COLO668 (cell line): ENCODE data around the gene GNE.
"Not testable (repeated sequence)": the region's sequence is repeated elsewhere in the genome, so short reads cannot be mapped to it uniquely, and the experiment has no call there.

Source experiments
- DNase-seq: peaks from one replicate; lab custom pipeline; 2025; ENCODE audit not compliant: unreplicated experiment; lab: John Stamatoyannopoulos, UW

Gene GNE

GRCh38 chr9:36268007-36268427 is 9.8 kb upstream of the GNE start:
- no peak for DNase-seq

GRCh38 chr9:36264896-36265295 is 6.6 kb upstream of the GNE start:
- no peak for DNase-seq

GRCh38 chr9:36263683-36264082 is 5.4 kb upstream of the GNE start:
- no peak for DNase-seq

GRCh38 chr9:36258996-36259533 is 817 bp upstream of the GNE start:
- no peak for DNase-seq

GRCh38 chr9:36251428-36251827 is 6.8 kb downstream of the GNE start:
- DNase-seq: no peak

- DNase-seq: no peak
Measured at GRCh38 chr9:36250079-36250478, 8.2 kb downstream of the GNE start.

- DNase-seq: no peak
Measured at GRCh38 chr9:36249189-36249588, 9.1 kb downstream of the GNE start.

GRCh38 chr9:36248061-36248460 is 10.2 kb downstream of the GNE start:
- DNase-seq: not testable (repeated sequence)

- DNase-seq: no peak
Measured at GRCh38 chr9:36247356-36247755, 10.9 kb downstream of the GNE start.

GRCh38 chr9:36245906-36246305 is 12.3 kb downstream of the GNE start:
- no peak for DNase-seq

GRCh38 chr9:36239675-36240074 is 18.6 kb downstream of the GNE start:
- not testable (repeated sequence) for DNase-seq

- not testable (repeated sequence) for DNase-seq
Measured at GRCh38 chr9:36239205-36239604, 19.0 kb downstream of the GNE start.

- DNase-seq: no peak
Measured at GRCh38 chr9:36237230-36237629, 21.0 kb downstream of the GNE start.

GRCh38 chr9:36222449-36222848 is 35.8 kb downstream of the GNE start:
- DNase-seq: no peak

- no peak for DNase-seq
Measured at GRCh38 chr9:36221667-36222066, 36.6 kb downstream of the GNE start.

- no peak for DNase-seq
Measured at GRCh38 chr9:36218411-36218901, 39.8 kb downstream of the GNE start.

- no peak for DNase-seq
Measured at GRCh38 chr9:36218011-36218410, 40.2 kb downstream of the GNE start.

GRCh38 chr9:36217256-36217968 is 40.8 kb downstream of the GNE start:
- DNase-seq: no peak

- DNase-seq: no peak
Measured at GRCh38 chr9:36214571-36214970, 43.7 kb downstream of the GNE start.

- no peak for DNase-seq
Measured at GRCh38 chr9:36213989-36214388, 44.3 kb downstream of the GNE start.

- DNase-seq: no peak
Measured at GRCh38 chr9:36213387-36213786, 44.9 kb downstream of the GNE start.

- no peak for DNase-seq
Measured at GRCh38 chr9:36211510-36211909, 46.7 kb downstream of the GNE start.

- DNase-seq: no peak
Measured at GRCh38 chr9:36210722-36211121, 47.5 kb downstream of the GNE start.
